Mucosa of descending colon (tissue), 3 donors: ENCODE results near the gene WAS. TPM values are rescaled to one million over a fixed set of nuclear protein-coding genes. Genes with fewer than 3 reads are reported as not detected.

ENCODE experiments used
- ATAC-seq: fragments of 200-7000 bp; cut with Tn5 transposase; one replicate; pipeline ENCODE4 v1.9.1; 2020; ENCODE audit warnings: mild to moderate bottlenecking, moderate library complexity
- DNase-seq, 3 donors: peaks; one replicate each; pipeline ENCODE4 v3.0.0-alpha.2; 2020
- H3K36me3 ChIP-seq: fragments of 200-600 bp; one replicate; pipeline ENCODE4 v1.8.0; 2021; ENCODE audit warnings: low read depth, mild to moderate bottlenecking
- H3K4me1 ChIP-seq: fragments of 200-600 bp; one replicate; pipeline ENCODE4 v1.8.0; 2021; ENCODE audit warnings: low read depth, mild to moderate bottlenecking
- H3K4me3 ChIP-seq: fragments of 200-600 bp; one replicate; pipeline ENCODE4 v1.8.0; 2021; ENCODE audit warnings: mild to moderate bottlenecking
- H3K9me3 ChIP-seq: fragments of 200-600 bp; one replicate; pipeline ENCODE4 v1.8.0; 2021; ENCODE audit warnings: mild to moderate bottlenecking
- intact Hi-C, 2 donors: fragments of 100-400 bp; cut with DNase I in 1 of 2; cut with micrococcal nuclease in 1 of 2; formaldehyde crosslinking; loops; one replicate each; pipeline versions ENCODE4 v1.11.0 to v1.11.1; 2022; cut with DNase I, micrococcal nuclease
- total RNA-seq, 3 donors: library from RNA; stranded (reverse); fragmentation: NEBNext Ultra II Directional in 2 of 3; extraction: Animal tissue kit (Norgen Biotek cat#: 25700) in 2 of 3; gene quantifications; one replicate each; pipeline versions ENCODE4 v1.2.1 to v1.2.4, GENCODE V29; 2021 to 2023
- TF ChIP-seq, protein P1 (sequence below): fragments of 200-600 bp; IDR thresholded peaks from one replicate; pipeline ENCODE4 v1.8.0; 2022; ENCODE audit warnings: antibody characterized with exemption, mild to moderate bottlenecking
- donor health status: DM: no; HTN: no; CAD: no; lungs with moderate emphysema.
- donor health status: DM: no; HTN: no; CAD: no.
- donor health status: DM: no; HTN: yes; CAD: no.

The WAS gene
- total RNA-seq, 3 donors from 2014 or later = 4.4 to 8.6 (median 5.3) TPM

DNA sequence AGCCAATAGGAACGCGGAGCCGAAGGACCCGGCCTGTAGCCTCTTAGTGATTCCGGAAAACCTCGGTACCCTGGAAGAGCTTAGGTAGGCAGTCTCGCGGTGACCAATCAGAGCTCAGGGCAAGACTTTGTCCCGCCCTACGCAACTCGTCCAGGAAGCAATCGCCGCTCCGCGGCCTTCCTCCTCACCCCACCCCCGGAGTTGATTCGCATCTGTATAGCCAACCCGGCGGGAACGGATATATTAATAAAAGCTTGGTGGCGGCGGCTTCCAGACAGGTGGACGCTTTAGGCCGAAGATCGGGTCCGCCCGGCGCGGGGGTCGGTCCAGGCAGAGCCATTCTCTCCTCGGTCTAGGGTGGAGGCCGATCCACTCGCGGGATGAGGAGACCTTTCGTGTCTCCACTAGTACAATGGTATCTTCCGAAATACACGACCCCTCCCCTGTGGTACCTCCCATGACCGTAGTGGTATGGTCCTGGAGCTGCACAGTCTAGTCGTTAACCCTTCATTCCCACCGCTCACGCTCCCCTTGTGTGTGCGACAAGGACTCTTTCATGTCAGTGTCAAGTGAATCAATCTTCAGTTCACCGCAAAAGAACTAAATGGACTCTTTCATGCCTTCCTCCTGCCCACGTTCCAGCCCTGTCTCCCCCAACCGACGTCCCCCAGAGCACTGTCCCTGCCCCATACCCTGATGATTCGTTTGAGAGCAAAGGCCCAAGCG is 53.8 kb downstream of the WAS start:
- intact Hi-C loops = no loop called here
- TF ChIP-seq, protein P1, sequence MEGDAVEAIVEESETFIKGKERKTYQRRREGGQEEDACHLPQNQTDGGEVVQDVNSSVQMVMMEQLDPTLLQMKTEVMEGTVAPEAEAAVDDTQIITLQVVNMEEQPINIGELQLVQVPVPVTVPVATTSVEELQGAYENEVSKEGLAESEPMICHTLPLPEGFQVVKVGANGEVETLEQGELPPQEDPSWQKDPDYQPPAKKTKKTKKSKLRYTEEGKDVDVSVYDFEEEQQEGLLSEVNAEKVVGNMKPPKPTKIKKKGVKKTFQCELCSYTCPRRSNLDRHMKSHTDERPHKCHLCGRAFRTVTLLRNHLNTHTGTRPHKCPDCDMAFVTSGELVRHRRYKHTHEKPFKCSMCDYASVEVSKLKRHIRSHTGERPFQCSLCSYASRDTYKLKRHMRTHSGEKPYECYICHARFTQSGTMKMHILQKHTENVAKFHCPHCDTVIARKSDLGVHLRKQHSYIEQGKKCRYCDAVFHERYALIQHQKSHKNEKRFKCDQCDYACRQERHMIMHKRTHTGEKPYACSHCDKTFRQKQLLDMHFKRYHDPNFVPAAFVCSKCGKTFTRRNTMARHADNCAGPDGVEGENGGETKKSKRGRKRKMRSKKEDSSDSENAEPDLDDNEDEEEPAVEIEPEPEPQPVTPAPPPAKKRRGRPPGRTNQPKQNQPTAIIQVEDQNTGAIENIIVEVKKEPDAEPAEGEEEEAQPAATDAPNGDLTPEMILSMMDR = no peak
- Histone ChIP-seq H3K9me3 (no peaks in the 10 kb centered on the region), H3K4me1 (no peaks in the 10 kb centered on the region), H3K4me3 (peak overlapping the region; percentile 17), H3K36me3 (no peaks in the 10 kb centered on the region)
- ATAC-seq = peak; percentile 99
- DNase-seq = peak; percentile 88 to 95 (median 90)

DNA sequence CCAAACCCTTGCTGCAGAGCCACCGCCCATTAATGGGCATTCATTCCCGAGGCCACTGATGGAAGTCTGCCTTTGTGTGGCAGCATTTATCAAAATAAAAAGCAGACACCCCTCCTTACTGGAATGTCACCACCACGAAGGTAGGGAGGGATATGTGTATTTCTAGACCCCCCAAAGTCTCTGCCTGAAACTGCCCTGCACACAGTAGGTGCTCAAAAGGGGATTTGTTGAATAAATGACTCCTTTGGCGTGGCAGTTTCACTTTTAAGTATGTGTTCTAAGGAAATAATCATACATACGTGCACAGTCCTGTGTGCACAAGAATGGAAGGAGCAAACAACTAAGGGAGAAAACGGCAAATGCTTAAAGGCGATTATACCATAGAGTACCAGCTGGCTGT is 54.3 kb downstream of the WAS start:
- Histone ChIP-seq H3K4me1 (no peaks in the 10 kb centered on the region), H3K9me3 (no peaks in the 10 kb centered on the region), H3K36me3 (no peaks in the 10 kb centered on the region), H3K4me3 (peak overlapping the region; percentile 17)
- intact Hi-C loops = no loop called here
- ATAC-seq = peak; percentile 5
- TF ChIP-seq, protein P1 = no peak
- no peak for DNase-seq

Other genes starting within 250 kb of the WAS start
- gene SLC38A5, start 213.5 kb upstream of the WAS start, total RNA-seq = 10 to 100 TPM in 1 of 3 donors, 1 to 10 TPM in 2; 7.3 to 25.9 (median 9.7) TPM
- gene FTSJ1, start 207.6 kb upstream of the WAS start, total RNA-seq = 10 to 100 TPM; 22.1 to 22.8 (median 22.7) TPM
- gene PORCN, start 174.8 kb upstream of the WAS start, total RNA-seq = 1 to 10 TPM; 3.9 to 9.2 (median 6.3) TPM
- gene EBP, start 162.0 kb upstream of the WAS start, total RNA-seq = 100 to 1,000 TPM in 2 of 3 donors, 10 to 100 TPM in 1; 60.5 to 161 (median 158) TPM
- 10 to 100 TPM in 2 of 3 donors, 1 to 10 TPM in 1; 8.6 to 14.6 (median 11.6) TPM for gene TBC1D25, start 144.1 kb upstream of the WAS start, total RNA-seq
- 100 to 1,000 TPM in 2 of 3 donors, 10 to 100 TPM in 1; 88.4 to 406 (median 123) TPM for gene RBM3, start 109.3 kb upstream of the WAS start, total RNA-seq
- gene WDR13, start 86.3 kb upstream of the WAS start, total RNA-seq = 100 to 1,000 TPM; 124 to 139 (median 128) TPM
- gene SUV39H1, start 12.9 kb downstream of the WAS start, total RNA-seq = 1 to 10 TPM; 3.4 to 6.2 (median 3.7) TPM
- 1 to 10 TPM; 4.3 to 9.9 (median 7.1) TPM for gene GLOD5, start 77.9 kb downstream of the WAS start, total RNA-seq
- gene GATA1, start 102.8 kb downstream of the WAS start, total RNA-seq = under 1 TPM in 1 of 3 donors, not detected in 2; 0.32 TPM
- gene HDAC6, start 118.3 kb downstream of the WAS start, total RNA-seq = 100 to 1,000 TPM in 1 of 3 donors, 10 to 100 TPM in 2; 83.2 to 111 (median 99.6) TPM
- gene ERAS, start 142.7 kb downstream of the WAS start, total RNA-seq = under 1 TPM in 1 of 3 donors, not detected in 2; 0.38 TPM
- gene PCSK1N, start 151.8 kb downstream of the WAS start, total RNA-seq = 10 to 100 TPM; 11.1 to 19.7 (median 13.8) TPM
- 10 to 100 TPM; 43.4 to 49.0 (median 46.0) TPM for gene TIMM17B, start 214.0 kb downstream of the WAS start, total RNA-seq
- 10 to 100 TPM; 55.5 to 88.8 (median 69.6) TPM for gene PQBP1, start 214.1 kb downstream of the WAS start, total RNA-seq
- 10 to 100 TPM; 26.4 to 62.1 (median 52.2) TPM for gene SLC35A2, start 227.8 kb downstream of the WAS start, total RNA-seq
- gene PIM2, start 235.2 kb downstream of the WAS start, total RNA-seq = 10 to 100 TPM; 10.5 to 30.0 (median 20.5) TPM